ENCODE results near the gene RGS3. TPM values are rescaled to one million over a fixed set of nuclear protein-coding genes. Genes with fewer than 3 reads are reported as not detected.

The RGS3 gene
- total RNA-seq, 1 experiment from 2014 or later = 16.6 TPM

DNA sequence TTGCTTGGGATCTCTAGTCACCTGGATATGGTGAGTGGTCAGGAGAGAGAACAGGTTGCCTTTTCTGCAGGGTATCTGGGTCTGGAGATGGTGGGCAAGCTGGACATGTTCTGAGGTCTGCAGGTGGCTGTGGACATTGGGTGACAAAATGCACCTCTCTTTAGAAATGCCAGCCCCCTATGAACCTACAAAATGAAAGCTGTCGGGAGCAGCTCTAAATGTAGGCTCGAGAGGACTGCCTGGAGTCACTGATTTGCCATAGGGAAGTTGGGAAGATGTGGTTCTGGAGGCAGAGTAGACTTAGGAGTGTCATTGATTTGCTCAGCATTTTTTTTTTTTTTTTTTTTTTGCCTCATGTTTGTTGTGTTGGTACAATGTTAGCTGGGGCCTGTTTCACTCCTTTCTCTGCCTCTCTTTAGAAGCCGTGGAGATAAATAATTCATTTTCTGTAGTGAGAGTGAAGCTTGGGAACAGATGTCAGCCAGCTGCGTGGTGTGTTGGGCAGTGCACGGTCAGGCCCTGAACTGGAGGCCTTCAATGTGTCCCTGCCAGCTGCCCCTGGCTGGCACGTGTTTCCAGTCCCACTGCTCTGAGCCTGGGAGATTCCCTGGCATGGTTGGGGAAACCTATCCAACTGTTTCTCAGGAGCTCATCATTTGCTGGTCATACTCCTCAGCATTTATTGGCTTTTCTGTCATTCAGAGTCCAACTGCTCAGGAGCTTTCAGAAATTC lies 5.4 kb downstream of the RGS3 start:
- TF ChIP-seq, protein P1, sequence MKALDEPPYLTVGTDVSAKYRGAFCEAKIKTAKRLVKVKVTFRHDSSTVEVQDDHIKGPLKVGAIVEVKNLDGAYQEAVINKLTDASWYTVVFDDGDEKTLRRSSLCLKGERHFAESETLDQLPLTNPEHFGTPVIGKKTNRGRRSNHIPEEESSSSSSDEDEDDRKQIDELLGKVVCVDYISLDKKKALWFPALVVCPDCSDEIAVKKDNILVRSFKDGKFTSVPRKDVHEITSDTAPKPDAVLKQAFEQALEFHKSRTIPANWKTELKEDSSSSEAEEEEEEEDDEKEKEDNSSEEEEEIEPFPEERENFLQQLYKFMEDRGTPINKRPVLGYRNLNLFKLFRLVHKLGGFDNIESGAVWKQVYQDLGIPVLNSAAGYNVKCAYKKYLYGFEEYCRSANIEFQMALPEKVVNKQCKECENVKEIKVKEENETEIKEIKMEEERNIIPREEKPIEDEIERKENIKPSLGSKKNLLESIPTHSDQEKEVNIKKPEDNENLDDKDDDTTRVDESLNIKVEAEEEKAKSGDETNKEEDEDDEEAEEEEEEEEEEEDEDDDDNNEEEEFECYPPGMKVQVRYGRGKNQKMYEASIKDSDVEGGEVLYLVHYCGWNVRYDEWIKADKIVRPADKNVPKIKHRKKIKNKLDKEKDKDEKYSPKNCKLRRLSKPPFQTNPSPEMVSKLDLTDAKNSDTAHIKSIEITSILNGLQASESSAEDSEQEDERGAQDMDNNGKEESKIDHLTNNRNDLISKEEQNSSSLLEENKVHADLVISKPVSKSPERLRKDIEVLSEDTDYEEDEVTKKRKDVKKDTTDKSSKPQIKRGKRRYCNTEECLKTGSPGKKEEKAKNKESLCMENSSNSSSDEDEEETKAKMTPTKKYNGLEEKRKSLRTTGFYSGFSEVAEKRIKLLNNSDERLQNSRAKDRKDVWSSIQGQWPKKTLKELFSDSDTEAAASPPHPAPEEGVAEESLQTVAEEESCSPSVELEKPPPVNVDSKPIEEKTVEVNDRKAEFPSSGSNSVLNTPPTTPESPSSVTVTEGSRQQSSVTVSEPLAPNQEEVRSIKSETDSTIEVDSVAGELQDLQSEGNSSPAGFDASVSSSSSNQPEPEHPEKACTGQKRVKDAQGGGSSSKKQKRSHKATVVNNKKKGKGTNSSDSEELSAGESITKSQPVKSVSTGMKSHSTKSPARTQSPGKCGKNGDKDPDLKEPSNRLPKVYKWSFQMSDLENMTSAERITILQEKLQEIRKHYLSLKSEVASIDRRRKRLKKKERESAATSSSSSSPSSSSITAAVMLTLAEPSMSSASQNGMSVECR (CRISPR knock-in tag; IDR thresholded peaks at IDR 0.05; ENCODE audit: borderline replicate concordance) = no peak
- no peak for TF ChIP-seq ZNF232 (CRISPR knock-in tag; IDR thresholded peaks at IDR 0.05)
- no peak for TF ChIP-seq NFE2L1 (CRISPR knock-in tag; IDR thresholded peaks at IDR 0.05)
- TF ChIP-seq RORB (CRISPR knock-in tag; IDR thresholded peaks at IDR 0.05) = no peak
- no peak for TF ChIP-seq NR1H2 (CRISPR knock-in tag; IDR thresholded peaks at IDR 0.05)
- no peak for TF ChIP-seq ZNF317 (CRISPR knock-in tag; IDR thresholded peaks at IDR 0.05; ENCODE audit: borderline replicate concordance, low read depth)
- TF ChIP-seq, protein P2, sequence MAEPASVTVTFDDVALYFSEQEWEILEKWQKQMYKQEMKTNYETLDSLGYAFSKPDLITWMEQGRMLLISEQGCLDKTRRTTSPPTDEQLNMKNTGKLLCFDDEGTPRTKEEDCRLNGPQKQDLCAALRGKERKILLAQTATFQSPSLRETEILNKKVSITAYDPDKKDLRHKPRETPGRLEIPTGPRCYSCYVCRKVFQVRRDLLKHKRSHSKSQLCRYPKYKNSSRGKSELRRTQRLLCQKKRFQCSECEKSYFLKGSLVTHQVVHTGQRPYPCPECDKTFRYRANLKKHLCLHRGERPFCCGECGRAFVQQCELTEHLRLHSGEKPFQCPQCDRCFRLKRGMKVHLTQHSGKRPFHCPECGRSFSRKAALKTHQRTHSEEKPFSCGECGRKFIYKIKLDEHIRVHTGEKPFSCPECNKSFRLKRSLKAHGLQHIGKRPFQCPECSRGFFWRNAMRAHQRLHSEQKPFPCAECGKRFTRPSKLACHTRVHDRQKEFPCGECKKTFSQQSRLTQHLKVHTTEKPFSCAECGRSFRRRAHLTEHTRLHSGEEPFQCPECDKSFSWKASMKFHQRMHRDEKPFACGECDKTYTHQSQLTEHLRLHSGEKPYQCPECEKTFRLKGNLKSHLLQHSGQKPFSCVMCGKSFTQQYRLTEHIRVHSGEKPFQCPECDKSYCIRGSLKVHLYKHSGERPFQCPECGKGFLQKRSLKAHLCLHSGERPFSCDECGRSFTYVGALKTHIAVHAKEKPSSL (CRISPR knock-in tag; conservative IDR thresholded peaks at IDR 0.05) = no peak
- no peak for TF ChIP-seq MLX (CRISPR knock-in tag; IDR thresholded peaks at IDR 0.05)
- peaks cover 17% of the 10 kb centered on the region for H3K27me3 Mint-ChIP-seq (ENCODE audit: low read depth)
- H3K27ac Mint-ChIP-seq = no peak overlapping the region
- H3K36me3 Mint-ChIP-seq = peaks cover 3% of the 10 kb centered on the region
- ATAC-seq = no peak
- H3K9me3 Mint-ChIP-seq = peaks cover 18% of the 10 kb centered on the region
- DNase-seq (ENCODE audit: low spot score) = no peak
- H3K4me1 Mint-ChIP-seq = peaks cover 21% of the 10 kb centered on the region
- CTCF ChIA-PET = interaction anchor here (0.7 to 1.1 kb wide), 6 partner anchors 39 to 1087 kb away, joined by 4 to 8 read pairs (median 5); partner anchors contain the start of genes C9orf43 and POLE3
- POLR2A ChIA-PET = interaction anchor here (0.7 to 0.8 kb wide), 2 partner anchors 13 to 97 kb away, joined by 3 to 6 read pairs; no protein-coding TSS in a partner anchor
- no peak overlapping the region for H3K4me3 Mint-ChIP-seq

DNA sequence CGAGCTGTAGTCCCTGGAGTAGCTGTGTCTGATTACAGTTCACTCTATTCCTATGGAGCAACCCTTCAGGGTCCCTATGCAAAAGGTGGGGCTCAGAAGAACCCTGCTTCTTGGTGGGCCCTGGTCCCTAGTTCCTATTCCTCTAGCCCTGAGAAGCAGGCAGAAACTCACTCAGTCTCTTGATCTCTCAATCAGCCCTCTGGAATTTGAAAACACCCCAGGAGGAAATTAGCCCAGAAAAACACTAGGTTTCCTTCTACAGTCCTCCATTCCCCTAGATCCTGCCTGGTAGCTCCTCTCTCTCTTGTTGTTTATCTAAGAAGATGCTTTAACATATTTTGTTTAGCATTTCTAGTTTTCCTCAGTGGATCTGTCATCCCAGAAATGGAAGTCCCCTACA lies 7.6 kb downstream of the RGS3 start:
- POLR2A ChIA-PET = no interaction called here
- H3K4me3 Mint-ChIP-seq = peak overlapping the region; percentile 26; the same call in 1 of the 2 replicates

DNA sequence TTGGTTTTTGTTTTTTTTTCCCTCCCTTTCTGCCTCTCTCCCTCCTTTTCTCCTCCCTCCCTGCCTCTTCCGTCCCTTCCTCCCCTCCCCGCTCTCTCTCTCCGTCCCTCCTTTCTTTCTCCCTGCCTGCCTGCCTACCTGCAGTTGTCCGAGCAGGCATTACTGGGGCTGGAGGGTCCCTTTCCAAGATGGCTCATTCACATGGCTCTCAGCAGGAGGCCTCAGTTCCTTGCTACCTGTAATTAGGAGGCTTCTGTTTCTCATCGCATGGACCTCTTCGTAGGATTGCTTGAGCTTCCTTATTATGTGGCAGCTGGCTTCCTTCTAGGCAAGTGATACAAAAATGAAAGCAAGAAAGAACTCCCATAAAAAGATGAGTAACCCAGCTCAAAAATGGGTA lies 8.0 kb downstream of the RGS3 start:
- ATAC-seq = peak; percentile 82
- peak; percentile 23 for DNase-seq (ENCODE audit: low spot score)
- TF ChIP-seq MXD4 (CRISPR knock-in tag; IDR thresholded peaks at IDR 0.05; ENCODE audit: borderline replicate concordance) = no peak
- TF ChIP-seq, protein P3, sequence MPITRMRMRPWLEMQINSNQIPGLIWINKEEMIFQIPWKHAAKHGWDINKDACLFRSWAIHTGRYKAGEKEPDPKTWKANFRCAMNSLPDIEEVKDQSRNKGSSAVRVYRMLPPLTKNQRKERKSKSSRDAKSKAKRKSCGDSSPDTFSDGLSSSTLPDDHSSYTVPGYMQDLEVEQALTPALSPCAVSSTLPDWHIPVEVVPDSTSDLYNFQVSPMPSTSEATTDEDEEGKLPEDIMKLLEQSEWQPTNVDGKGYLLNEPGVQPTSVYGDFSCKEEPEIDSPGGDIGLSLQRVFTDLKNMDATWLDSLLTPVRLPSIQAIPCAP (CRISPR knock-in tag; IDR thresholded peaks at IDR 0.05) = no peak
- TF ChIP-seq FOXP4 (CRISPR knock-in tag; IDR thresholded peaks at IDR 0.05) = no peak
- TF ChIP-seq FOXP1 (CRISPR knock-in tag; IDR thresholded peaks at IDR 0.05; ENCODE audit: borderline replicate concordance) = no peak
- no peak for TF ChIP-seq ATF1 (CRISPR knock-in tag; IDR thresholded peaks at IDR 0.05)
- TF ChIP-seq TEAD1 (CRISPR knock-in tag; IDR thresholded peaks at IDR 0.05) = no peak
- TF ChIP-seq CREM (CRISPR knock-in tag; IDR thresholded peaks at IDR 0.05) = no peak
- TF ChIP-seq GABPB1 (CRISPR knock-in tag; IDR thresholded peaks at IDR 0.05) = no peak
- TF ChIP-seq NR3C1 (CRISPR knock-in tag; conservative IDR thresholded peaks at IDR 0.05; ENCODE audit: low read depth) = no peak
- no peak for TF ChIP-seq ZNF232 (CRISPR knock-in tag; IDR thresholded peaks at IDR 0.05)
- no peak for TF ChIP-seq ZNF219 (CRISPR knock-in tag; IDR thresholded peaks at IDR 0.05; ENCODE audit: borderline replicate concordance)
- TF ChIP-seq NR2C2 (CRISPR knock-in tag; IDR thresholded peaks at IDR 0.05) = no peak
- no peaks in the 10 kb centered on the region for H3K27me3 Mint-ChIP-seq (ENCODE audit: low read depth)
- H3K4me1 Mint-ChIP-seq = peaks cover 10% of the 10 kb centered on the region
- ChIA-PET CTCF (interaction anchor here (0.6 to 1.6 kb wide), 4 partner anchors 25 to 186 kb away, joined by 3 to 7 read pairs (median 4); no protein-coding TSS in a partner anchor), POLR2A (no interaction called here)
- H3K4me3 Mint-ChIP-seq = peak overlapping the region; percentile 26; the same call in 1 of the 2 replicates
- H3K36me3 Mint-ChIP-seq = peaks cover 3% of the 10 kb centered on the region
- no peak overlapping the region for H3K27ac Mint-ChIP-seq
- peaks cover 18% of the 10 kb centered on the region for H3K9me3 Mint-ChIP-seq

More for the DNA sequence above, 7.6 kb downstream of the RGS3 start:
- DNase-seq (ENCODE audit: low spot score) (no peak), ATAC-seq (peak; percentile 28; the same call in 1 of the 2 replicates)
- no peaks in the 10 kb centered on the region for H3K27me3 Mint-ChIP-seq (ENCODE audit: low read depth)
- peaks cover 18% of the 10 kb centered on the region for H3K9me3 Mint-ChIP-seq
- no peak for TF ChIP-seq TP53 (CRISPR knock-in tag; IDR thresholded peaks at IDR 0.05)
- CTCF ChIA-PET = interaction anchor here (0.6 to 1.6 kb wide), 4 partner anchors 25 to 187 kb away, joined by 3 to 7 read pairs (median 4); no protein-coding TSS in a partner anchor
- peaks cover 3% of the 10 kb centered on the region for H3K36me3 Mint-ChIP-seq
- peaks cover 10% of the 10 kb centered on the region for H3K4me1 Mint-ChIP-seq
- H3K27ac Mint-ChIP-seq = 0 out of 2 replicates have a peak overlapping the region, but pooled peaks have one; percentile 9
